HEK293 (cell line): ENCODE results near the gene PKN1.
A peak's percentile ranks its signal among the peaks of the same experiment; 100 is the strongest.

Source experiments
- HOXD13 ChIP-seq: sonication (generic); formaldehyde crosslinking; IDR thresholded peaks from 2 replicates; pipeline ENCODE4 v1.8.0; 2022; ENCODE audit warnings: missing genetic modification reagents, borderline replicate concordance
- OSR2 ChIP-seq: fragments of 450-650 bp; formaldehyde crosslinking; IDR thresholded peaks from 2 replicates; pipeline ENCODE4 v1.5.1; 2016; ENCODE audit warnings: missing biosample characterization, missing genetic modification characterization
- SALL2 ChIP-seq: fragments of 450-650 bp; formaldehyde crosslinking; IDR thresholded peaks from 2 replicates; pipeline ENCODE4 v1.5.0; 2017; ENCODE audit warnings: missing biosample characterization, mild to moderate bottlenecking, missing genetic modification characterization, borderline replicate concordance
- WT1 ChIP-seq: fragments of 450-650 bp; formaldehyde crosslinking; IDR thresholded peaks from 2 replicates; pipeline ENCODE4 v1.5.1; 2016; ENCODE audit warnings: missing biosample characterization, missing genetic modification characterization
- ZBTB48 ChIP-seq: fragments of 450-650 bp; formaldehyde crosslinking; IDR thresholded peaks from 2 replicates; pipeline ENCODE4 v1.5.1; 2016; ENCODE audit warnings: missing biosample characterization, missing genetic modification characterization
- ZBTB8A ChIP-seq: fragments of 450-650 bp; formaldehyde crosslinking; IDR thresholded peaks from 2 replicates; pipeline ENCODE4 v1.5.1; 2016; ENCODE audit warnings: missing biosample characterization, missing genetic modification characterization
- ZEB2 ChIP-seq: fragments of 450-650 bp; formaldehyde crosslinking; IDR thresholded peaks from 2 replicates; pipeline ENCODE4 v1.5.1; 2016; ENCODE audit warnings: missing biosample characterization, missing genetic modification characterization
- ZNF10 ChIP-seq: fragments of 450-650 bp; formaldehyde crosslinking; IDR thresholded peaks from 2 replicates; pipeline ENCODE4 v1.5.1; 2017; ENCODE audit warnings: missing biosample characterization, missing genetic modification characterization
- ZNF114 ChIP-seq: fragments of 450-650 bp; formaldehyde crosslinking; IDR thresholded peaks from 2 replicates; pipeline ENCODE4 v1.5.0; 2017; ENCODE audit warnings: missing biosample characterization, missing genetic modification characterization
- ZNF140 ChIP-seq: fragments of 450-650 bp; formaldehyde crosslinking; IDR thresholded peaks from 2 replicates; pipeline ENCODE4 v1.5.1; 2016; ENCODE audit warnings: missing biosample characterization, missing genetic modification characterization
- ZNF169 ChIP-seq: fragments of 450-650 bp; formaldehyde crosslinking; IDR thresholded peaks from 2 replicates; pipeline ENCODE4 v1.5.1; 2016; ENCODE audit warnings: missing biosample characterization, missing genetic modification characterization
- ZNF184 ChIP-seq: fragments of 450-650 bp; IDR thresholded peaks from 2 replicates; pipeline ENCODE4 v1.5.1; 2018; ENCODE audit warnings: missing biosample characterization, mild to moderate bottlenecking, missing genetic modification characterization
- ZNF23 ChIP-seq: fragments of 450-650 bp; formaldehyde crosslinking; IDR thresholded peaks from 2 replicates; pipeline ENCODE4 v1.5.1; 2016; ENCODE audit warnings: missing biosample characterization, missing genetic modification characterization, borderline replicate concordance
- ZNF274 ChIP-seq, 2 experiments: fragments of 200-500 bp in 1 of 2; fragments of 450-650 bp in 1 of 2; sonication (Bioruptor generic) in 1 of 2; formaldehyde crosslinking in 1 of 2; IDR thresholded peaks; 2 replicates each; pipeline versions ENCODE4 v1.5.1 to v1.6.1; 2014 to 2016; ENCODE audit warnings: borderline replicate concordance in 1 of 2, inconsistent platforms in 1 of 2, low read length in 1 of 2, missing biosample characterization in 1 of 2, missing genetic modification characterization in 1 of 2
- ZNF335 ChIP-seq: fragments of 450-650 bp; formaldehyde crosslinking; conservative IDR thresholded peaks from 2 replicates; pipeline ENCODE4 v1.5.1; 2016; ENCODE audit warnings: missing biosample characterization, missing genetic modification characterization
- ZNF48 ChIP-seq: fragments of 450-650 bp; formaldehyde crosslinking; IDR thresholded peaks from 2 replicates; pipeline ENCODE4 v1.5.1; 2016; ENCODE audit warnings: missing biosample characterization, missing genetic modification characterization
- ZNF501 ChIP-seq: fragments of 450-650 bp; formaldehyde crosslinking; IDR thresholded peaks from 2 replicates; pipeline ENCODE4 v1.5.1; 2016; ENCODE audit warnings: missing biosample characterization, missing genetic modification characterization
- ZNF521 ChIP-seq: fragments of 450-650 bp; formaldehyde crosslinking; IDR thresholded peaks from 2 replicates; pipeline ENCODE4 v1.5.1; 2017; ENCODE audit warnings: missing biosample characterization, mild to moderate bottlenecking, missing genetic modification characterization
- ZNF544 ChIP-seq: fragments of 450-650 bp; formaldehyde crosslinking; IDR thresholded peaks from 2 replicates; pipeline ENCODE4 v1.5.0; 2017; ENCODE audit warnings: missing biosample characterization, missing genetic modification characterization
- ZNF558 ChIP-seq: fragments of 450-650 bp; formaldehyde crosslinking; IDR thresholded peaks from 2 replicates; pipeline ENCODE4 v1.5.1; 2016; ENCODE audit warnings: missing biosample characterization, missing genetic modification characterization
- ZNF560 ChIP-seq: fragments of 450-650 bp; formaldehyde crosslinking; IDR thresholded peaks from 2 replicates; pipeline ENCODE4 v1.5.1; 2017; ENCODE audit warnings: missing biosample characterization, missing genetic modification characterization, borderline replicate concordance
- ZNF624 ChIP-seq: fragments of 450-650 bp; formaldehyde crosslinking; IDR thresholded peaks from 2 replicates; pipeline ENCODE4 v1.5.1; 2017; ENCODE audit warnings: missing biosample characterization, missing genetic modification characterization
- ZNF677 ChIP-seq: fragments of 450-650 bp; IDR thresholded peaks from 2 replicates; pipeline ENCODE4 v1.5.0; 2018; ENCODE audit warnings: missing biosample characterization, mild to moderate bottlenecking, missing genetic modification characterization, moderate library complexity
- ZNF701 ChIP-seq: fragments of 450-650 bp; formaldehyde crosslinking; IDR thresholded peaks from 2 replicates; pipeline ENCODE4 v1.5.1; 2016; ENCODE audit warnings: missing biosample characterization, missing genetic modification characterization
- ZNF837 ChIP-seq: fragments of 450-650 bp; formaldehyde crosslinking; IDR thresholded peaks from 2 replicates; pipeline ENCODE4 v1.5.1; 2016; ENCODE audit warnings: missing biosample characterization, missing genetic modification characterization
- ZNF843 ChIP-seq: fragments of 450-650 bp; formaldehyde crosslinking; IDR thresholded peaks from 2 replicates; pipeline ENCODE4 v1.5.1; 2016; ENCODE audit warnings: missing biosample characterization, missing genetic modification characterization
- TF ChIP-seq, protein P1 (sequence below): fragments of 450-650 bp; formaldehyde crosslinking; IDR thresholded peaks from 2 replicates; pipeline ENCODE4 v1.5.1; 2016; ENCODE audit warnings: missing biosample characterization, missing genetic modification characterization
- TF ChIP-seq, protein P2 (sequence below): fragments of 450-650 bp; formaldehyde crosslinking; IDR thresholded peaks from 2 replicates; pipeline ENCODE4 v1.5.1; 2016; ENCODE audit warnings: missing biosample characterization, missing genetic modification characterization
- TF ChIP-seq, protein P3 (sequence below): fragments of 450-650 bp; formaldehyde crosslinking; IDR thresholded peaks from 2 replicates; pipeline ENCODE4 v1.5.1; 2016; ENCODE audit warnings: missing biosample characterization, missing genetic modification characterization
- TF ChIP-seq, protein P4 (sequence below): fragments of 450-650 bp; formaldehyde crosslinking; IDR thresholded peaks from 2 replicates; pipeline ENCODE4 v1.5.1; 2016; ENCODE audit warnings: missing biosample characterization, missing genetic modification characterization
- TF ChIP-seq, protein P5 (sequence below): fragments of 450-650 bp; formaldehyde crosslinking; IDR thresholded peaks from 2 replicates; pipeline ENCODE4 v1.5.1; 2016; ENCODE audit warnings: missing biosample characterization, missing genetic modification characterization
- TF ChIP-seq, protein P6 (sequence below): fragments of 450-650 bp; formaldehyde crosslinking; IDR thresholded peaks from 2 replicates; pipeline ENCODE4 v1.5.1; 2016; ENCODE audit warnings: missing biosample characterization, missing genetic modification characterization

The PKN1 gene

DNA sequence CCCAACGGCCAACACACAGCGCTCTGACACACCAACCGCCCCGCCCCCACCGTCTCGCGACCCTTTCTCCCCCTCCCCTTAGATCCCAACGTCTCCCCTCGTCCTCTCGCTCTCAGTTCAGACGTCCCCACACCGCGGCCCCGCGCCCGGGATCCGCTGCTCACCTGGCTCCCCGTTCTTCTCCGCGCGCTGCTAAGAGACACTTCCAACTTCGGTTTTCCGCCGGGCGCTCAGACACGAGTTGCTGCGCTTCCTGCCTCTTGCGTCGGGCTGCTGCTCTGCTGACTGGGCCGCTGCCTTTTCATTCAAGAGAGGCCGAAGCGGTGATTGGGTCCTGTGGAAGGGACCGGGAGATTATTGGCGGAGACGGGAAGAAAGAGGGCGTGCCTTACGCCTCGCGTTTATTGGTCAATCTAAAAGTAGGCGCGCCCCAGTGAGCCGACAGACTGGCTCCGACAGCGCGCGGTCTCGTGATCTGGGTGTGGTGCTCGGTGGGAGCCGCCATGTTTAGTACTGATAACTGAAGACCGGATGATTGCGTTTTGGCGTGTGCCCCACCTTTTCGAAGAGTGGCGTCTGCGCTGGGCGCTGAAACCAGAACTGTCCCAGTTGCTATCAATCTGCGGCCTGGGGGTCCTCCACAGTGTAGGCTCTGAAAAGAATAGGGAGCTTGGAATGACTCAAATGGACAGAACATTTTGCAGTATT is 13.8 kb upstream of the PKN1 start, which contains the start of gene DDX39A (continued):
- TF ChIP-seq ZNF114 (tag by site-specific recombination) (no peak), ZNF501 (peak; percentile 26; the same call in 1 of the 2 replicates), ZNF843 (tag by site-specific recombination) (no peak), ZNF521 (tag by site-specific recombination) (no peak), ZNF169 (tag by site-specific recombination) (no peak), SALL2 (tag by site-specific recombination) (no peak), ZNF140 (tag by site-specific recombination) (no peak), ZBTB48 (no peak), ZNF837 (tag by site-specific recombination) (no peak), ZNF10 (no peak), ZNF184 (no peak), ZBTB8A (tag by site-specific recombination) (peak; percentile 31; the same call in 1 of the 2 replicates), ZNF677 (no peak), ZNF23 (tag by site-specific recombination) (no peak), ZNF274 (IDR thresholded peaks at IDR 0.05; ENCODE audit: low read length) (no peak), ZNF274 (tag by site-specific recombination; IDR thresholded peaks at IDR 0.05; ENCODE audit: borderline replicate concordance) (no peak), ZEB2 (tag by site-specific recombination) (peak; percentile 79), ZNF335 (tag by site-specific recombination) (no peak; the same call in none of the 2 replicates), ZNF48 (no peak), ZNF558 (no peak), WT1 (no peak), ZNF624 (tag by site-specific recombination) (no peak), OSR2 (tag by site-specific recombination) (no peak), ZNF544 (tag by site-specific recombination) (no peak), ZNF560 (tag by site-specific recombination) (no peak), ZNF701 (no peak), HOXD13 (CRISPR knock-in tag) (no peak)
- TF ChIP-seq, protein P1, sequence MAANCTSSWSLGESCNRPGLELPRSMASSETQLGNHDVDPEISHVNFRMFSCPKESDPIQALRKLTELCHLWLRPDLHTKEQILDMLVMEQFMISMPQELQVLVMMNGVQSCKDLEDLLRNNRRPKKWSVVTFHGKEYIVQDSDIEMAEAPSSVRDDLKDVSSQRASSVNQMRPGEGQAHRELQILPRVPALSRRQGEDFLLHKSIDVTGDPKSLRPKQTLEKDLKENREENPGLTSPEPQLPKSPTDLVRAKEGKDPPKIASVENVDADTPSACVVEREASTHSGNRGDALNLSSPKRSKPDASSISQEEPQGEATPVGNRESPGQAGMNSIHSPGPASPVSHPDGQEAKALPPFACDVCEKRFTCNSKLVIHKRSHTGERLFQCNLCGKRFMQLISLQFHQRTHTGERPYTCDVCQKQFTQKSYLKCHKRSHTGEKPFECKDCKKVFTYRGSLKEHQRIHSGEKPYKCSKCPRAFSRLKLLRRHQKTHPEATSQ (tag by site-specific recombination) = no peak
- TF ChIP-seq, protein P2, sequence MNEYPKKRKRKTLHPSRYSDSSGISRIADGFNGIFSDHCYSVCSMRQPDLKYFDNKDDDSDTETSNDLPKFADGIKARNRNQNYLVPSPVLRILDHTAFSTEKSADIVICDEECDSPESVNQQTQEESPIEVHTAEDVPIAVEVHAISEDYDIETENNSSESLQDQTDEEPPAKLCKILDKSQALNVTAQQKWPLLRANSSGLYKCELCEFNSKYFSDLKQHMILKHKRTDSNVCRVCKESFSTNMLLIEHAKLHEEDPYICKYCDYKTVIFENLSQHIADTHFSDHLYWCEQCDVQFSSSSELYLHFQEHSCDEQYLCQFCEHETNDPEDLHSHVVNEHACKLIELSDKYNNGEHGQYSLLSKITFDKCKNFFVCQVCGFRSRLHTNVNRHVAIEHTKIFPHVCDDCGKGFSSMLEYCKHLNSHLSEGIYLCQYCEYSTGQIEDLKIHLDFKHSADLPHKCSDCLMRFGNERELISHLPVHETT (tag by site-specific recombination) = no peak
- TF ChIP-seq, protein P3, sequence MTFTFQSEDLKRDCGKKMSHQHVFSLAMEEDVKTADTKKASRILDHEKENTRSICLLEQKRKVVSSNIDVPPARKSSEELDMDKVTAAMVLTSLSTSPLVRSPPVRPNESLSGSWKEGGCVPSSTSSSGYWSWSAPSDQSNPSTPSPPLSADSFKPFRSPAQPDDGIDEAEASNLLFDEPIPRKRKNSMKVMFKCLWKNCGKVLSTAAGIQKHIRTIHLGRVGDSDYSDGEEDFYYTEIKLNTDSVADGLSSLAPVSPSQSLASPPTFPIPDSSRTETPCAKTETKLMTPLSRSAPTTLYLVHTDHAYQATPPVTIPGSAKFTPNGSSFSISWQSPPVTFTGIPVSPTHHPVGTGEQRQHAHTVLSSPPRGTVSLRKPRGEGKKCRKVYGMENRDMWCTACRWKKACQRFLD (tag by site-specific recombination) = no peak
- TF ChIP-seq, protein P4, sequence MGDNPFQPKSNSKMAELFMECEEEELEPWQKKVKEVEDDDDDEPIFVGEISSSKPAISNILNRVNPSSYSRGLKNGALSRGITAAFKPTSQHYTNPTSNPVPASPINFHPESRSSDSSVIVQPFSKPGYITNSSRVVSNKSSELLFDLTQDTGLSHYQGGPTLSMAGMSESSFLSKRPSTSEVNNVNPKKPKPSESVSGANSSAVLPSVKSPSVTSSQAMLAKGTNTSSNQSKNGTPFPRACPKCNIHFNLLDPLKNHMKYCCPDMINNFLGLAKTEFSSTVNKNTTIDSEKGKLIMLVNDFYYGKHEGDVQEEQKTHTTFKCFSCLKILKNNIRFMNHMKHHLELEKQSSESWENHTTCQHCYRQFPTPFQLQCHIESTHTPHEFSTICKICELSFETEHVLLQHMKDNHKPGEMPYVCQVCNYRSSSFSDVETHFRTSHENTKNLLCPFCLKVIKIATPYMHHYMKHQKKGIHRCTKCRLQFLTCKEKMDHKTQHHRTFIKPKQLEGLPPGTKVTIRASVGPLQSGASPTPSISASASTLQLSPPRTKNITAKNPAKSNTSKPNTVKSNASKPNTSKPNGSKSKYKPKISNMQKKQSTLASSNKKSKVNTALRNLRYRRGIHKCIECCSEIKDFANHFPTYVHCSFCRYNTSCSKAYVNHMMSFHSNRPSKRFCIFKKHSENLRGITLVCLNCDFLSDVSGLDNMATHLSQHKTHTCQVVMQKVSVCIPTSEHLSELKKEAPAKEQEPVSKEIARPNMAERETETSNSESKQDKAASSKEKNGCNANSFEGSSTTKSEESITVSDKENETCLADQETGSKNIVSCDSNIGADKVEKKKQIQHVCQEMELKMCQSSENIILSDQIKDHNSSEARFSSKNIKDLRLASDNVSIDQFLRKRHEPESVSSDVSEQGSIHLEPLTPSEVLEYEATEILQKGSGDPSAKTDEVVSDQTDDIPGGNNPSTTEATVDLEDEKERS (tag by site-specific recombination) = no peak
- TF ChIP-seq, protein P5, sequence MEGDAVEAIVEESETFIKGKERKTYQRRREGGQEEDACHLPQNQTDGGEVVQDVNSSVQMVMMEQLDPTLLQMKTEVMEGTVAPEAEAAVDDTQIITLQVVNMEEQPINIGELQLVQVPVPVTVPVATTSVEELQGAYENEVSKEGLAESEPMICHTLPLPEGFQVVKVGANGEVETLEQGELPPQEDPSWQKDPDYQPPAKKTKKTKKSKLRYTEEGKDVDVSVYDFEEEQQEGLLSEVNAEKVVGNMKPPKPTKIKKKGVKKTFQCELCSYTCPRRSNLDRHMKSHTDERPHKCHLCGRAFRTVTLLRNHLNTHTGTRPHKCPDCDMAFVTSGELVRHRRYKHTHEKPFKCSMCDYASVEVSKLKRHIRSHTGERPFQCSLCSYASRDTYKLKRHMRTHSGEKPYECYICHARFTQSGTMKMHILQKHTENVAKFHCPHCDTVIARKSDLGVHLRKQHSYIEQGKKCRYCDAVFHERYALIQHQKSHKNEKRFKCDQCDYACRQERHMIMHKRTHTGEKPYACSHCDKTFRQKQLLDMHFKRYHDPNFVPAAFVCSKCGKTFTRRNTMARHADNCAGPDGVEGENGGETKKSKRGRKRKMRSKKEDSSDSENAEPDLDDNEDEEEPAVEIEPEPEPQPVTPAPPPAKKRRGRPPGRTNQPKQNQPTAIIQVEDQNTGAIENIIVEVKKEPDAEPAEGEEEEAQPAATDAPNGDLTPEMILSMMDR (tag by site-specific recombination) = no peak
- TF ChIP-seq, protein P6, sequence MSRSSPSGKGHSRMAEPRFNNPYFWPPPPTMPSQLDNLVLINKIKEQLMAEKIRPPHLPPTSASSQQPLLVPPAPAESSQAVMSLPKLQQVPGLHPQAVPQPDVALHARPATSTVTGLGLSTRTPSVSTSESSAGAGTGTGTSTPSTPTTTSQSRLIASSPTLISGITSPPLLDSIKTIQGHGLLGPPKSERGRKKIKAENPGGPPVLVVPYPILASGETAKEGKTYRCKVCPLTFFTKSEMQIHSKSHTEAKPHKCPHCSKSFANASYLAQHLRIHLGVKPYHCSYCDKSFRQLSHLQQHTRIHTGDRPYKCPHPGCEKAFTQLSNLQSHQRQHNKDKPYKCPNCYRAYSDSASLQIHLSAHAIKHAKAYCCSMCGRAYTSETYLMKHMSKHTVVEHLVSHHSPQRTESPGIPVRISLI (tag by site-specific recombination) = no peak
